ENCODE data around the gene TMEM259.

TMEM259 gene

GRCh38 chr19:1017906-1018305 is 3.0 kb downstream of the TMEM259 start:
- Histone ChIP-seq H3K9ac (ENCODE audit: low read depth, low read length) (peak overlapping the region; percentile 54), H3K9me3 (ENCODE audit: control insufficient read depth, insufficient read depth, low read length) (no peaks in the 10 kb centered on the region), H3K36me3 (ENCODE audit: control insufficient read depth, insufficient read depth, low read length) (peaks cover 23% of the 10 kb centered on the region), H3K4me3 (ENCODE audit: low read depth, low read length) (no peak overlapping the region), H3K4me1 (ENCODE audit: control insufficient read depth, insufficient read depth, low read length) (peaks cover 5% of the 10 kb centered on the region), H3K27me3 (ENCODE audit: control insufficient read depth, insufficient read depth, low read length) (no peaks in the 10 kb centered on the region)

DNA sequence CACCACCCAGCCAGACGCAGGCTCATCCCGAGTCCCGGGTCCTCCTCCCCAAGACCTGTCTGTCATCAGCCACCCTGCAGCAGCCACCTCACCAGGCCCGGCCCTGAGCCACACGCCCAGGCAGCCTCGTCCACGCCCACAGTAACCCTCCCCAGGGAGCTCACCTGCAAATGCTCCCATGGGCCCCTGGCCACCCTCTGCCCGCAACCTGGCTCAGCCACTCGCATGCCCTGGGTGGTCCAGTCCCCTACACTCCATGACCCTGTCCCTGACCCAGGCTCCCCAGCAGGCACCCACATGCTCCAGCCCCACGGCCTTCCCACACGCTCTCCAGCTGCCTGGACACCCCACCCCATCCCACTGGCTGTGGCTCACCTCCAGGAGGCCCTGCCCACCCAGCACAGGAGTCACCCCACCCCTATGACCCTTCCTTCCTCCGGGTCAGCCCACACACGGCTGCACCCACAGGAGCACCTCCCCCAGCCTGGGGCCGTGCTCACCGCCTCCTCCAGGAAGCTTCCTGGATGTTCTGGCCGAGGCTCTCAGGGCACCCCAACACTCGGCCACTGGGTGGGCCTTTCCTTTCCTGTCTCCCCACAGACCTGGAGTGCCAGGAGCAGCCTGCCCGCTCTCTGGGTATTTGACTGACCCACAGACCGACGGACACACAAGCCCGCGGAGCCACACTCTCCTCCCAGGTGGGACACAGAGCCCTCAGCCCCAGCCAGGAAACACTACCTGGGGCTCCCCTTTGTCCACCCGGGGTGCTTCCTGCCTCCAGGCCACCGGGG is 3.6 kb downstream of the TMEM259 start:
- Histone ChIP-seq H3K9me3 (ENCODE audit: control insufficient read depth, insufficient read depth, low read length) (no peaks in the 10 kb centered on the region), H3K9ac (ENCODE audit: low read depth, low read length) (peak overlapping the region; percentile 76), H3K4me1 (ENCODE audit: control insufficient read depth, insufficient read depth, low read length) (peaks cover 5% of the 10 kb centered on the region), H3K4me3 (ENCODE audit: low read depth, low read length) (no peak overlapping the region), H3K27me3 (ENCODE audit: control insufficient read depth, insufficient read depth, low read length) (no peaks in the 10 kb centered on the region), H3K36me3 (ENCODE audit: control insufficient read depth, insufficient read depth, low read length) (peaks cover 27% of the 10 kb centered on the region)

DNA sequence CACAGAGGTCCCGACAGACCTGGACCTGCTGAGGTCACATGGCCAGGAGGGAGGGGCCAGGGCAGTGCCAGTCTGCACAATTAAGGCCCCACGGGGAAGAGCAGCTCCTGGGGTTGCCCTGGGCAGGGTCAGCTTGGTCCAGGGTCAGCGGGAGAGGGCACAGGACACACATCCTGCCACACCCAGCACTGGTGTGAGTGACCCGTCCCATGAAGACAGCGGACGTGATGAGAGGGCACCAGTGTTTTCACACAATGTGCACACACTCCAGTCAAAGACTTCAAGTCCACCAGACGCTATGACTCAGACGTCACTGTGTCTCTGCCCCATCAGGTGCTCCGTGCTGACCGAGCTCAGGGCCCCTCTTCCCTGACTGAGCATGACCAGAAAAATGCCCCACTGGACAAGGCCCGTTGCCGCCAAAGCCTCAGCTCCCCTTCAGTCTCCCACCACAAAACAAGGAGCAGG is 4.2 kb downstream of the TMEM259 start:
- Histone ChIP-seq H3K36me3 (ENCODE audit: control insufficient read depth, insufficient read depth, low read length) (peaks cover 32% of the 10 kb centered on the region), H3K9ac (ENCODE audit: low read depth, low read length) (peak overlapping the region; percentile 76)

DNA sequence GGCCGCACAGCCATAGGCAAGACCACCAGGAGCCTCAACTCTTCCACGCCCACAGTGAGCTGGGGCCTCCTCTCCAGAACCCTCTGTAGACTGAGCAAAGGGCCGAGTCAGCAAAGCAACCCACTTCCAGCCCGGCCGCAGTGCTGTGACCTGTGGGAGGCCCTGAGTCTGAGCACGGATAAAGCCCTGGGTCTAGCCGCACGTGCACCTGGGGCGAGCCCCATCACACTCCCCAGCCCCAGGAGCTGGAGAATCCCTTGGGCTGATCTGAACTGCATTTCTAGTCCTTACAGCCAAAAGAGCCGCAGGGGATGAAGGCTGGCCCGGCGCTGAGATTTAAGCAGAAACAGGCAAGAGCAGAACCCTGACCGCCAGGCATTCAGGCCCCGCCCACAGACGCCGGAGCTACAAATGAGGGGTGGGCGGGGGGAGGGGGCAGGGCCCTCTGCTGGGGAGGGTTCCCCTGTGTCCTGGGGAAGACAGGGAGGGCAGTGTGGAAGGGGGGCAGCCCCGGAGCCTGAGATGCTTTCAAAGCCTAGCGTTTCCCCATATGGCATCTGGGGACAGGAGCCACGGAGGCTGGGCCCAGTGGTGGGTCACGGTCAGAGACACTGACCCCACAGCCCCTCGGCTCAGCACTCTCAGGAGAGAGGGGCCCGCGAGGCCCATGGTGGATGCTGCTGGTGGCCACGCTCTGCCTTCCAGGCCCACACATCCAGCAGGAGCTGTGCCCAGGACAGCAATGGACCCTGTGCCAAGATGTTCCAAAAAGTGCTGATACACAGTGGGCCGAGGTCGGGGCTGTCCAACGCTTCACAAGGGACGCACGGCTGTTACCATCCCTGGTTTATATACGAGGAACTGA is 4.9 kb downstream of the TMEM259 start:
- peaks cover 5% of the 10 kb centered on the region for H3K4me1 ChIP-seq (ENCODE audit: control insufficient read depth, insufficient read depth, low read length)
- H3K36me3 ChIP-seq (ENCODE audit: control insufficient read depth, insufficient read depth, low read length): peaks cover 35% of the 10 kb centered on the region
- H3K4me3 ChIP-seq (ENCODE audit: low read depth, low read length): peak overlapping the region; percentile 13
- H3K9me3 ChIP-seq (ENCODE audit: control insufficient read depth, insufficient read depth, low read length): no peaks in the 10 kb centered on the region
- H3K9ac ChIP-seq (ENCODE audit: low read depth, low read length): peak overlapping the region; percentile 76
- no peaks in the 10 kb centered on the region for H3K27me3 ChIP-seq (ENCODE audit: control insufficient read depth, insufficient read depth, low read length)

More for the DNA sequence above, 4.2 kb downstream of the TMEM259 start:
- H3K27me3 ChIP-seq (ENCODE audit: control insufficient read depth, insufficient read depth, low read length): no peaks in the 10 kb centered on the region
- H3K9me3 ChIP-seq (ENCODE audit: control insufficient read depth, insufficient read depth, low read length): no peaks in the 10 kb centered on the region
- H3K4me1 ChIP-seq (ENCODE audit: control insufficient read depth, insufficient read depth, low read length): peaks cover 5% of the 10 kb centered on the region
- H3K4me3 ChIP-seq (ENCODE audit: low read depth, low read length): no peak overlapping the region

GRCh38 chr19:1015061-1015781 is 5.7 kb downstream of the TMEM259 start:
- Histone ChIP-seq H3K4me3 (ENCODE audit: low read depth, low read length) (peak overlapping the region; percentile 13), H3K4me1 (ENCODE audit: control insufficient read depth, insufficient read depth, low read length) (peaks cover 5% of the 10 kb centered on the region), H3K9ac (ENCODE audit: low read depth, low read length) (peak overlapping the region; percentile 70), H3K27me3 (ENCODE audit: control insufficient read depth, insufficient read depth, low read length) (no peaks in the 10 kb centered on the region), H3K36me3 (ENCODE audit: control insufficient read depth, insufficient read depth, low read length) (peaks cover 38% of the 10 kb centered on the region), H3K9me3 (ENCODE audit: control insufficient read depth, insufficient read depth, low read length) (no peaks in the 10 kb centered on the region)

DNA sequence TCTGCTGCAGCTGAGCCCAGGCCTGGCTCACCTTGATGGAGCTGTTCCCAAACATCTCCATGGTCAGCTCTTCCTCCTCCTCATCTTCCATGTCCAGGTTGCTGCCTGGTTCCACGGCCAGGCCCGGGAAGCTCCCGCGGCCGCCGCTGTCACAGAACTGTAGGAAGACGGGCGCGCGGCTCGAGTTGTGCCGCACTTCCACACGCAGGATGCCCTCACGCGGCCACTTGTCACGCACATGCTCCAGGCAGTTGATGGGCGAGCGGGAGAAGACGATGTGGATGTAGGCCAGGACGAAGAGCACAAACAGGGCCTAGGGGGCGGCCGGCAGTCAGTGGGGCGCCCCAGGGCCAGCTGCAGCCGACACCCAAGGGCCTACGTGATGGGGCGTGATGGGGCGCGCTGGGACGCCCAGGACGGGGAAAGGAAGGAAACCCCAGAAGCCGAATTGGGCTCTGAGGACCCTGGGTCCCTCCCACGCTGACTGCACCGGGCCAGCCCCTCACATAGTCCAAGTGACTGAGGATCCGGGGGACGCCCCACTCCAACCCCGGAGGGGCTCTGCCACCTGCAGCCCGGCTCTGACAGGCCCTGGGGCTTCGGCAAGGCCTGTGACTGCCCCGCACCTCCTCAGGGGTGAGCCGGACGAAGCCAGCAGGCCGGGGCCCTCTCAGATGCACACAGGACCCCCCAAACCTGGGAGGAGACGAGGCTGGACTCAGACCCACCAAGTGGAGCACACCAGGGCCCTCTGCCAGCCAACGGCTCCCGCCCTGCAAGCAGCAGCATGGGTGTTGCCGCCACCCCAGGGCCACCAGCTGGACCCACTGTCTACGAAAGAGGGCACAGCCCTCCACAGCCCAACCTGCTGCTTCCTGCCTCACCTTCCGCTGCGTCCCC is 6.5 kb downstream of the TMEM259 start:
- Histone ChIP-seq H3K27me3 (ENCODE audit: control insufficient read depth, insufficient read depth, low read length) (no peaks in the 10 kb centered on the region), H3K36me3 (ENCODE audit: control insufficient read depth, insufficient read depth, low read length) (peaks cover 45% of the 10 kb centered on the region), H3K9me3 (ENCODE audit: control insufficient read depth, insufficient read depth, low read length) (no peaks in the 10 kb centered on the region), H3K4me1 (ENCODE audit: control insufficient read depth, insufficient read depth, low read length) (peaks cover 5% of the 10 kb centered on the region), H3K9ac (ENCODE audit: low read depth, low read length) (no peak overlapping the region), H3K4me3 (ENCODE audit: low read depth, low read length) (no peak overlapping the region)

DNA sequence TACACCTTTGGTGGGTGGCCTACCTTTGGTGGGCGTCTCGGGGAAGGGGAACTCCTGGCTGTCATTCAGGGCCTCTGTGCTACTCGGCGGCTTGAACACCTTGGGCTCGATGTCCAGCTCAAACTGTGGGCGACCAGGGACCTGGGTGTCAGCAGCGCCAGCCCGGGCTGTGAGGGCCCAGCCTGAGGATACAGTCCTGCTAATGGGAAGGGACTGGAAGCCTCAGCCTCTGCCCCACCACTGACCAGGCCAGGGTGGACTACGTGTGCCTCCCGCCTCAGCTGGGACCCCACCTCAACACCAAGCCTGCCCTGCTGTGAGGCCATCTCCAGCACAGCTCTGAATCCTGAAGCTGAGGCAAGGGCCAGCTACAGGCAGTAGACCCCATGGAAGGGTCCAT is 7.7 kb downstream of the TMEM259 start:
- H3K4me1 ChIP-seq (ENCODE audit: control insufficient read depth, insufficient read depth, low read length): peaks cover 5% of the 10 kb centered on the region
- H3K36me3 ChIP-seq (ENCODE audit: control insufficient read depth, insufficient read depth, low read length): peaks cover 43% of the 10 kb centered on the region
- H3K27me3 ChIP-seq (ENCODE audit: control insufficient read depth, insufficient read depth, low read length): no peaks in the 10 kb centered on the region
- H3K9me3 ChIP-seq (ENCODE audit: control insufficient read depth, insufficient read depth, low read length): no peaks in the 10 kb centered on the region
- H3K9ac ChIP-seq (ENCODE audit: low read depth, low read length): no peak overlapping the region
- no peak overlapping the region for H3K4me3 ChIP-seq (ENCODE audit: low read depth, low read length)

GRCh38 chr19:1012334-1012733 is 8.6 kb downstream of the TMEM259 start:
- H3K36me3 ChIP-seq (ENCODE audit: control insufficient read depth, insufficient read depth, low read length): peaks cover 38% of the 10 kb centered on the region
- no peaks in the 10 kb centered on the region for H3K27me3 ChIP-seq (ENCODE audit: control insufficient read depth, insufficient read depth, low read length)
- H3K9ac ChIP-seq (ENCODE audit: low read depth, low read length): no peak overlapping the region
- no peaks in the 10 kb centered on the region for H3K9me3 ChIP-seq (ENCODE audit: control insufficient read depth, insufficient read depth, low read length)
- H3K4me3 ChIP-seq (ENCODE audit: low read depth, low read length): no peak overlapping the region
- peaks cover 5% of the 10 kb centered on the region for H3K4me1 ChIP-seq (ENCODE audit: control insufficient read depth, insufficient read depth, low read length)

GRCh38 chr19:1011831-1012333 is 9.0 kb downstream of the TMEM259 start:
- Histone ChIP-seq H3K27me3 (ENCODE audit: control insufficient read depth, insufficient read depth, low read length) (no peaks in the 10 kb centered on the region), H3K9me3 (ENCODE audit: control insufficient read depth, insufficient read depth, low read length) (no peaks in the 10 kb centered on the region), H3K4me1 (ENCODE audit: control insufficient read depth, insufficient read depth, low read length) (peaks cover 4% of the 10 kb centered on the region), H3K36me3 (ENCODE audit: control insufficient read depth, insufficient read depth, low read length) (peaks cover 38% of the 10 kb centered on the region), H3K4me3 (ENCODE audit: low read depth, low read length) (no peak overlapping the region), H3K9ac (ENCODE audit: low read depth, low read length) (no peak overlapping the region)

- no peak overlapping the region for H3K4me3 ChIP-seq (ENCODE audit: low read depth, low read length)
- H3K36me3 ChIP-seq (ENCODE audit: control insufficient read depth, insufficient read depth, low read length): peaks cover 43% of the 10 kb centered on the region
- no peaks in the 10 kb centered on the region for H3K9me3 ChIP-seq (ENCODE audit: control insufficient read depth, insufficient read depth, low read length)
- H3K27me3 ChIP-seq (ENCODE audit: control insufficient read depth, insufficient read depth, low read length): no peaks in the 10 kb centered on the region
- no peaks in the 10 kb centered on the region for H3K4me1 ChIP-seq (ENCODE audit: control insufficient read depth, insufficient read depth, low read length)
- no peak overlapping the region for H3K9ac ChIP-seq (ENCODE audit: low read depth, low read length)
Observed at GRCh38 chr19:1010586-1011510, 10.1 kb downstream of the TMEM259 start.
